ENCODE data around the gene IL1RAP. TPM values are rescaled to one million over a fixed set of nuclear protein-coding genes. Genes with fewer than 3 reads are reported as not detected.
"Not testable (repeated sequence)": the region's sequence is repeated elsewhere in the genome, so short reads cannot be mapped to it uniquely, and the experiment has no call there.

IL1RAP gene
- total RNA-seq, 1 donor from 2014 or later, result 35.4 TPM

DNA sequence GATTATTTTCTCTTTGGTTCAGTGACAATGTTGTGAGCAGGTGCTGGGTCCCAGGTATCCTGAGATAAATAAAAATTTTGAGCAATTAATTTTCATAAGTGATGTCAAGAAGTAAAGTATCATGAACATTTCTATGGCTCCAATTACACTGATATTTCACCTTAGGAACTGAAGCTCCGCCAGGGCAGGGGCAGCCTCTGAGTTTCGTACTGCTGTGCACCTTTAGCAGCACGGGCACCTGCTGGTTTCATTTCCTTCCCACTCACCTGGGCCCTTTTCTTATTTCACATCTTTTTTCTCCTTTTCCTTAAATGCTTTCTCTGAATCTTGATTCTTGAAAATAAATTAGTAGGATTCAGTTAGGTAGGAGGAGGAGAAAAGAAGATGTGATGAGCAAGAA is 1.2 kb upstream of the IL1RAP start:
- no peak for DNase-seq (ENCODE audit: low spot score)

DNA sequence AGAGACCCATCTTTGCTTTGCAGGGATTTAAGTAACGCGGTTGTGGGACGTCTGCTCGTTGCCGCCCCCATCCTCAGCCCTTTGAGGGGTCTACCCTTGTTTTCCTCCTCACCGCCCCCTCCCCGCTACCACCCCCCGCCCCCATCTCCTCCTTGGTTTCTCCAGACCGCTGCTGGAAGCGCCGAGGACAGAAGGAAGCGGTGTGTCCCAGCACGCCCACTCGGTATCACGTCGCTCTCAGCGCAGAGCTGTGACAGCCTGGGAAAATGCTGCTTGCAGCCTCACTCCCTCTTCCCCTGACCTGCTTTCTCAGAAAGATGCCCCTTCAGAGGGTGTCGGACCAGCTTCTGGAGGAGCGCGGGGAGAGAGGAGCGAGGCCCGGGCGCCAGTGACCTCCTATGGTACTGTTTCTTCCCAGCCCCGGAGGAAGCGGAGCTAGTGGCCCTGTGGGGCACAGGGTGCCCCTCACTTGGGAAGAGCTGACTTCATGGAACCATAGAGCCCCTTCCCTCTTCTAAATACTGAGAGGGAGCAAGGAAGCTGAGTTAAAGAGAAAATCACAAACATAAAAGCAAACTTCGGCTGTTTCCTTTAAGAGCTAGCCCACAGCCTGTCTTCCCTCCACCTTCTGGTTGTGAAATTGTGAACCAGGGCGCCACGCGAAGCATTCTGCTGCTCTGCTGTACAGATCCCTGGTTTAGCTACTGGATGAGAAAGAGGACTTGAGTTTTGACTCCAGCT is 698 bp downstream of the IL1RAP start:
- peak; percentile 31 for DNase-seq (ENCODE audit: low spot score)

DNA sequence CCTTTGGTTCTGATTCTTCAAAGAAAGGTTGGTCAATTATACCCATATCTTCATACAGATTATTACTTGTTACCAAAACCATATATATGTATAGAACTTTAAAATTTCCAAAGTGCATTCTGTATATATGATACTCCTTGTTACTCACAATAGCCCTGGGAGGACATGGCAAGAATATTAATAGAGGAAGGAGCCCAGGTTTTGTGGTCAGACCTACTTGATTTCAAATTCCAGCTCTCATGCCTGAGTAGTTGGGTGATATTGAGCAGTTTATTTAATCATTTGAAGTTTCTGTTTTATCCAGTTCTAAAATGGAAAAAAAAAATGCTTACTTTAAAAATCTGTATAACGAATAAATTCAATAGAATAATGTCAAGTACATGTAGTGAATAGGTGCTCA is 2.5 kb downstream of the IL1RAP start:
- no peak for DNase-seq (ENCODE audit: low spot score)

DNA sequence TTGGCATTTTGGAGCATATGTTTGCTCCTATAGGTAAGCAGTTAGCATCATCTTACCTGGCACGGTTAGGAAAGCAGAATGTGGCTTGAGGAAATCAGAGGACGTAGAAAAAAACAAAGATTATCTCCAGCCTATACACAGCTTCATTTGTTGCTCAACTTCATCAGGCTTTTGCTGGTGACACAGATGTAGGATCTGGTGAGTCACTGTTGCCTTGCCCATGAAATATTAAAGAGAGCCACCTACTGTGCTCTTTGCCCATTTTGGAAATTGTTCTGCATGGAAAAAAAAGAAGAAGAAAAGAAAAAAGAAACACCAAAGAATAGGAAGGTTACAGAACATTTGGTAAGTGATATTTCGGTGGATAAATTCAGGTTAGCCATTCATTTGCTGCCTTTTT is 3.8 kb downstream of the IL1RAP start:
- no peak for DNase-seq (ENCODE audit: low spot score)

DNA sequence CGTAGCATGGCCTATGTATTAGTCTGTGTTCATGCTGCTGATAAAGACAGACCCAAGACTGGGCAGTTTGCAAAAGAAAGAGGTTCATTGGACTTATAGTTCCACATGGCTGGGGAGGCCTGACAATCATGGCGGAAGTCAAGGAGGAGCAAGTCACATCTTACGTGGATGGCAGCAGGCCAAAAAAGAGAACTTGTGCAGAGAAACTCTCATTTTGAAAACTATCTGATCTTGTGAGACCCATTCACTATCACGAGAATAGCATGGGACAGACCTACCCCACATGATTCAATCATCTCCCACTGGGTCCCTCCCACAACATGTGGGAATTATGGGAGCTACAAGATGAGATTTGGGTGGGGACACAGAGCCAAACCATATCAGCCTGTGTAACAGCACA is 4.6 kb downstream of the IL1RAP start:
- DNase-seq (ENCODE audit: low spot score), result not testable (repeated sequence)

DNA sequence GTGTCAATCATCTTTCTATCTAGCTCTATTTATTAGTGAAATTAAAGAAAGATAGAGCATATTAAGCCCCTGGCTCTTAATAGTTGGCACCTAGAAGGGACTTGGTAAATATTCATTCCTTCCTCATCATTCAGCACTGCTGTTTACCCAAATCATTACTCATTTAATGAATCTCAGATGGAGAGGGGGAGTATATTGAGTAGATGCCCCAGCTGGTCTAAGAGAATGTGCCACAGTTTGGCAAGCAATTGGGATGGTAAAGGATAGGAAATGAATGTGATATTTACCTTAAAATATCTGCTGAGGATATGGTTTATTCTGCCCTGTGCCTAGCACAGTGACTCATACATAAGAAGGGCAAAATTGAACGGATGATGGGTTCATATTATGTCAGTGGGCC is 6.0 kb downstream of the IL1RAP start:
- no peak for DNase-seq (ENCODE audit: low spot score)

DNA sequence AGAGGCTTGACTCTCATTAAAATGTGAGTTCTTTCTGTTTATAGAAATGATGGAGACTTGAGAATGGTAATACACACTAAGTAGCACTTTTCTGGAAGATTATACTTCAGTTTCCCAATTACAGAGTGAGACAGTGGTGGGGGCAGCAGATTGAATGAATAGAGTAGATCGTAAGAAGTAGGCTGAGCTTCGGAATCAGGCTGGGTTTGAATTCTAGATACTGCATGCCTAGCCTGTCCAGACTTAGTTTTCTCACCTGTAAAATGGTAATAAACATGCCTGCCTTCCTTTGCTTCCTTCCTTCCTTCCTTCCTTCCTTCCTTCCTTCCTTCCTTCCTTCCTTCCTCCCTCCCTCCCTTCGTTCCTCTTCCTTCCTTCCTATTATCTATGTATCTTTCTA is 8.1 kb downstream of the IL1RAP start:
- no peak for DNase-seq (ENCODE audit: low spot score)

DNA sequence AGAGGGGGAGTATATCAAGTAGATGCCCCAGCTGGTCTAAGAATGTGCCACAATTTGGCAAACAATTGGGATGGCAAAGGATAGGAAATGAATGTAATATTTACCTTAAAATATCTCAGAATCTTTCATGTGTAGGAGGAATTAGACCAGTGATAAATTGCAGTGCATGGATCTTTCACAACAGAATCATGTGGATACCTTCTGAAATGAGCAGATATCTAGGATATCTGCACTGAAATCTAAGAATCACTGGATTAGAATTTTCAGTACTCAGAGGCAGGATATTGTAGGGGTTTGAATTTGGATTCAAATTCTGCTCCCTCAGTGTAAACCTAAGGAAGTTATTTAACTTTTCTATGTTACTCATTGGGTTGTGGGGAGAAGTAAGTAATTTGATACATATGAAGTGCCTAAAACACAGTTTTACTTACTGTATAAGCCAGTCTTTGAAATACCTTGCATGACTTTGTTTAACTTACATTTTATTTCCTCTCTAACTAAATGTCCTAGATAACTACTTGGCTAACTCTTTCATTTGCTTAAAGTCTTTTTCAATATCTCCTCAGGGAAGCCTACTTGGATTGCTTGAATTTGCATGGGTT is 8.8 kb downstream of the IL1RAP start:
- DNase-seq (ENCODE audit: low spot score), result no peak

DNA sequence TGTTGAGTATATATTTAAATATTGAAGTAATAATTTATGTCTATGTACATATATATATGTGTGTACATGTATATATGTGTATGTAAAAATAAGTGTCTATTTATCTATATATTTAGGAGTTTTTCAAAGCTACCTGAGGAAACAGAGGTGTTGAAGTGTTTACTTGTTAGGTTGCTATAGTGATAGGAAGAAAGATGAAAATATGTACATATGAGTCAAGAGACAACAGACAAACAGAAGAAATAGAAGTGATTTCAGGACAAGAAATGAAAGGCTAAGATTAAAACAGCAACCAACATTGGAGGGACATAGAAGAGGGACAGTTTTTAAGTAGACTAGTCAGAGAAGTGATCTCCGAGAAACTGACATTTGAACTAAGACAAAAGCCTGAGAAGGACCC is 11.1 kb downstream of the IL1RAP start:
- no peak for DNase-seq (ENCODE audit: low spot score)

DNA sequence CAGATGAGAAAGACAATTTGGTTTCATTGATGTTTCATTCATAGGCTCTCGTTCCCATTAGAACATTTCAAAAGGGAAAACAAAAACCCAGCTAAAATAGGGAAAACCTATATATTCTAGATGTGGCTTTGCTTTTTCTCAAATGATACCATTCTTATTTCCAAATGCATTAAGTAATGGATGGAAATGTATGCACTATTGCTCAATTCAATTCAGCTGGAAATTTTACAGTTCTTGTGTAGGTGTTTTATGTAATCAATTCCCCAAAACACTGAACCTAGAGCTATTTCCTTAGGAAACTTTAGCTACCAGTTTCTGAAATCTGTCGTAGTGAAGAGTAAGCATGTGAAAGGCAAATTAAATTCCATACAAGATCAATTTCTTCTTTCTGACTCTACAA is 11.7 kb downstream of the IL1RAP start:
- no peak for DNase-seq (ENCODE audit: low spot score)

DNA sequence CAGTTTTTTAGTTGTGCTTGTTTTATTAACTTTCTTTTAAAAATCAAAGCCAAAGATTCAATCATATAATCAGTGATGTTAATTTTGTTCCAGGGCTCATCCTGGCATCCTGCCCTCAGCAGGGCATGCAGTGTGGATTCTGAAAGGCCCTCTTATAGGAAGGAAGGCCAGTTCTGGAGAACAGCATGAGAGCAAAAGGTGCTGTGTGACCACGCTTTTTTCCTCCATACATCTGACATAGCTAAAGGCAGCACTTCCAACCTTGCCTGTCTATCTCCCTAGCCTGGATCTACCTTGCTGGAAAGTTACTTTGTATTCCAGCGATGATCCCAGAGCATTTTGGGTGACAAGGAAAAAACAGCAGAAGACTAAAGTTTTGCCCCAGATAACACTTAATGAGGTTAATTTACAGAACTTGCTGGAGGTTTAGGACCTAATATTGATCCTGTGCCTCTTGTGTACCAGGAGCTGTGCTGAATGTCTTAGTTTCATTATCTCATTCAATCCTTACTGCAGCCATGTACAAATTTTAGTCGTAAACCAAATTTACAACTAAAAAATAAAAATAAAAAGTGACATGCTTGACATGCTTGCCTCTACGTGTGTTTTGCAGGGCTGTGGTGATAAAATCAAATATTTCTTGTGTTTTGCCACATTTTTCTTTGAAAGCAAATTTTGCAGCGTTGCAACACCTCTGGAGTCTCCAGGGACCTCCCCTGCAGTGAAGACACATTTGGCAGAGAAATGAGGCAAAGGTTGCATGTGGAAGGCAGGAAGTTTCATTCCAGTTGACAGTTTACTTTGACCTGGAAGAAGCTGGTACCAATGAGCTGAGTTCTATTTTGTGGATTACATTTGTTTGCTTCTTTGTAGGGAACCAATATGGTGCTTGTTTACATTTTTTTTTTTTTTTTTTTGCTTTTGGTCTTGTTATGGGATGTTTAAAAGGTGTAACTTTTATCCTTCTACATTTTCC is 13.2 kb downstream of the IL1RAP start:
- DNase-seq (ENCODE audit: low spot score), result no peak

DNA sequence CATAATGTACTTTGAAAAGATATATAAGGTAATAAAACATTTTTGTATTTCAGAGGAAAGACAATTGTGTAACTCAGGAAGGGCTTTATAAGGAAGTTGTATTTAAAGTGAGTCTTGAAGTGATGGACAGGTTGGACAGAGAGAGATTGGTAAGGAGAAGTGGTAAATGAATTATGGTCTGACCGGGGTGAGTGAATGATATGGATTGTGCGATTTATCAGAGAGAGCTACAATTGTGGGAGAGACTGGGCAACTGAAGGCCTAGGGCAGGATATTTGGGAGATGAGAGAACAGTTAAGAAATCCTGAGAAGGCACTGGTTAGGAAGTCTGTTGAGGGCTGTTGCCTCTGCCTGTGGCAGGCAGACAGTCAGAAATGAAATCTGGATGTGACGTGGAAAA is 14.8 kb downstream of the IL1RAP start:
- no peak for DNase-seq (ENCODE audit: low spot score)

DNA sequence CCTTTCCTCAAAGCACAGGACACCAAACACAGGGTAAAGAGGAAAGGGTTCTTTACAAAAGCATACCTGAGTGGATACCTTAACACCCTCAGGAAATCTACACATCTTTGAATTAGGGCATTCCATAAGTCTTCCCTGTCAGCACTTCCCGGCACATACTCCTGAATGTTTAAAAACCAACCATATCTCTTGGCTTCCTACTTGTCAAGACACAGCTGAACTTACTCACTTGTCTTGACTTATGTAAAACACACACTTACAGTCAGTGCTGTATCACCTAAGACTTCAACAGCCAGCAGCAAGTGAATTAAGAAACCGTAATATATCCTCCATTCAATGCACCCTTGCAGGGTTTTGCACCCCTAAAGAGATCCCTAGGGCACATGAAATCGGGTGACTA is 17.5 kb downstream of the IL1RAP start:
- DNase-seq (ENCODE audit: low spot score), result no peak

DNA sequence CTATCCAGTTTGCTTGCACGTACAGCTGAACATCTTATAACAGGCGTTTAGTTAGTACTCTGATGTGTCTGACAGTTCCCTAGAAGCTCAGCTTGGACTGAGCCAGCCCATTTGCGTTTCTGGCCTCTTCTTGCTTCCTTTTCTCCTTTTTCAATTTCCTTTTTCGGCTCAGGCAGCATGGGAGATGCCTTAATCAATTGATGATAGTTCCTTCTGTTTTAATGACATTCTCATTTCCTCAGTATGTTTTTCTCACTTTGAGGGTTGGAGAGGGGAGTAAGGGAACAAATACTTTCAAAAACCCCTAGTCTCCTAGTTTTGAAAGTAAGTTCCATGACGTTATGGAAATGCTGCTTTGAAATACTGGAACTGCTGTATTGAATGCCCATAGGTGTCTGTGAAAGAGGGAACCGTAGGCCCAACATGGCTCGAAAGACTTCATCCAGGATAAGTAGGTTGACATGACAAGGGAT is 18.9 kb downstream of the IL1RAP start:
- DNase-seq (ENCODE audit: low spot score), result no peak

DNA sequence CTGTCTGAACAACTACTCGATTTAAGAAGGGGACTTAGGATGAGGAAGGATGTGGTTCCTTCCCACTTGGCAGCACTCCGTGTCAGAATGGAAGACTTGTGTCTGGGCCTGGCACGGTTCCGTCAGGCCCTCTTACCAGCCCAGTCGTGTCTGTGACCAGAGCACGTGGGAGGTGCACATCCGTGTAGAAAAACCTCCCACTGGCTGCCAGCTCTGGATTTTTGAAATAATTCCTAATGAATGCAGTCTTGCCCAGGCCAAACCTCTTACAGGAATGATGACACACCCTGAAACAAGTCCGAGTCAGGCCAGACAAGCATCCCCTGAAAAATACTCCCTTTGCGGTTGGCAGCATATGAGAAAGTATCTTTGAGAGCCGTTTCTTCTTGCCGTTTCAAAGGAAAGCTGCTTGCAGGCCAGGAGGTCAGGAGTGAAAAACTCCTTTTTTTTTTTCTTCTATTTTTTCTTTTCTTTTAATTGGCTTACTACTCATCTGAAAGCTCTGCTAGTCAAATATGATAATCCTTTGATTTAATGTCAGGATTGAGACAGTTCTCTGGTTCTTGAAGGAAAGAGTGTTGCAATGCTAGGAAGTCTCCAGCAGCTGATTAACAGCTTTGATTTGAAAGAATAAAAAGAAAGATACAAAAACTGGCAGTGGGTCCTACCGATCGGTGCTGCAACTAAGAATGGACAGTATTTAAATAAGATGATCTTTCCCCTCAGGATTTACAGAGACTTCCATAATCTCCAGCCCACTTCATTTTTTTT is 19.8 kb downstream of the IL1RAP start:
- DNase-seq (ENCODE audit: low spot score), result peak; percentile 50

DNA sequence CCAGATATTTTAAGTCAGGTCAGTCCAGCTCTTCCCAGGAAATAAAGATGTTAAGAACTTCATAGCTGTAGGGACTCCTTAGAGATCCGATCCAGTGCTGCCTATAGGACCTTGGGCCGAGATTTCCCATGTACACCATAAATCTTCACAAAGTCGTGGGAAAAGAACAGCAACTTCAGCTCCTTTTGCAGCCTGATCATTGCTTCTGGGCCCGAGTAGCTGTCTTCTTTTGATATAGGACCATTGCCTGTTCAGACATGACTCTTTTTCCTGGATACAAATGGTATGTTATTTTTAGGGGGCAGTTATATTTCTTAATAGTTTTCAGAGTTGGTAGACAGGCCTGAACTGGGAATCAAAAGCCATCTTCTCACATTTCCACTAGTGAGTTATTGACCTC is 20.5 kb downstream of the IL1RAP start:
- DNase-seq (ENCODE audit: low spot score), result no peak

DNA sequence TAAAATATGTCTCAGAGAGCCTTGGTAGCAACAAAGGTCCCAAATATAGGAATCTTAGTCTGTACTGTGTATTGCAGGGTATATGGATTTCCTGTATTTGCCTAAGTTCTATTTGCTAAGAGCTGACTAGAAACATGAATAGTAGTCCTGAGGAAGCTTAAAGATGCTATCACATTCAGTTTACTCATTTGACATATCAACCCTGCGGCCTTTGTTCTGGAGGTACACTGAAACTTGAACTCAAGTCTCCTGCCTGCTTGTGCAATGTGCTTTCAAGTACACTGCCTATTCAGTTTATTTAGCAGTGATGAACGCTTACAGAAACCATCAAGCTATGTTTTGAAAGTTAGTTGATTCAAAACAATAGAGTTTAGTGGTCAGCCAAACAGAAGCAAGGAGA is 21.1 kb downstream of the IL1RAP start:
- DNase-seq (ENCODE audit: low spot score), result no peak

DNA sequence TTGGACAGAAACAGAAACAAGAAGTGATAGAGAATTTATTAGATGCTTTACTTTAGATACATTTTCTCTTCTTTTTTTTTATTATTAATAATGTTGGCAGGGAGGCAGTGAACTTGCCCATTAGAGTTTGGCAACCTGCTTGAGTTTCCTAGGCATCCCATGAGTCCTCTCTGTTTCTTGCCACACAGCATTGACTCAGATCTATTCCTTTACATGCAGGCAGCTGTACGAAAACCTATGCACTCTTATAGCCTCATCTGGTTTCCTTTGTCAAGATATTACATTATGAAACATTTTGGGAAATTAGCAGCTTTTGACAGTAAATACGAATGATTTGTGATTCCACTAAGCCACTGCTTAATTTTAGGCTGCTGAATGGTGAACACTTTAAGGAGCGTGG is 23.3 kb downstream of the IL1RAP start:
- no peak for DNase-seq (ENCODE audit: low spot score)

DNA sequence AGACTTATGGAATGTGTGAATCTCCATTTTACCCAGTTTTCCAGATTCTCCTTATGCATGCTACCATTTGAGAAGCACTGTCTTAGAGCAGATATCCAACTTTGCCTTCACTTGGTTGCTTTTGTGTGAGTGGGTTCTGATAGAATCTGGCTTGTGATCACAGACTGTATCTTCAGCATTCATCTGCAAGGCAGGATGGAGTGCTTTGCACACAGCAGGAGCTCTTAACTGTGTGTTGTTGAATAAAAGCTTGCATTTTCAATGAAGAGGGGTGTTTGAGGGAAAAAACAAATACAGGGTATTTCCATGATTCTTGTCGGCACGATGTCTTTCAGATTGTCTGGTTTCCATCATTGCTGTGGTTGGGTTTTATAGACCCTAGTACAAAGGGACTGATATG is 24.4 kb downstream of the IL1RAP start:
- DNase-seq (ENCODE audit: low spot score), result no peak

DNA sequence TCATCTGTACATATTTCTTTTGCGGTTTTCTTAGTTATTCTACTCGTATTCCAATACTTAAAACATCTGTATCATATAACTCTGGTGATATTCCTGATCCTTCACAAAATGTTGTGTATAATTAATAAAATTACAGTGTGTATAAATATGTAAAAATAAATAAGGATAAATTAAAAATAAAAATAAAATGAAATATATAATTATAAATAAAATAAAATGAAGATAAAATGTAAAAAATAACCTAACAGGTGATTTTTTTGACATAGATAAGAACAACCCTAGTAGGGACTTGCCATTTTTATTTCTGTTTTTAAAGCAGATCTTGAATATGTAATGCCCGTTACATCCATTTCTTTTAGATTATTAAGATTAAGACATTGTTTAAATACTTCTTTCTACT is 25.6 kb downstream of the IL1RAP start:
- DNase-seq (ENCODE audit: low spot score), result no peak

DNA sequence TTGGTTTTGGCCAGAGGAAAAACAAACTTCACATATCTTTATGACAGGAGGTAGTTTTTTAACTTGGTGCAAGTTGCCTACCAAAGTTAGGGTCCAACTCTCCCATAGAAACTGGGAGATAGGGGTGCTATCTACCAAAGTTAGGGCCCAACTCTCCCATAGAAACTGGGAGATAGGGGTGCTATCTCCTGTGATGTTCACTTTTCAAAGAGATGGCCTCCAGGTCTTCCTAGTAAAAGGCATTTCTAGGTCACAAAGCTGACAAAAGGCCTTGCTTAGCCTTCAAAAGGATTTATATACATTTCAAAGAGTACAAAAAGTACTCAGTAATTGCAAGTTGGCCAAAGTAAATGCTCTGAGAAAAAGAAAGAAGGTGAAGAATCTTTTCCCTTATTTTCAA is 27.1 kb downstream of the IL1RAP start:
- no peak for DNase-seq (ENCODE audit: low spot score)

DNA sequence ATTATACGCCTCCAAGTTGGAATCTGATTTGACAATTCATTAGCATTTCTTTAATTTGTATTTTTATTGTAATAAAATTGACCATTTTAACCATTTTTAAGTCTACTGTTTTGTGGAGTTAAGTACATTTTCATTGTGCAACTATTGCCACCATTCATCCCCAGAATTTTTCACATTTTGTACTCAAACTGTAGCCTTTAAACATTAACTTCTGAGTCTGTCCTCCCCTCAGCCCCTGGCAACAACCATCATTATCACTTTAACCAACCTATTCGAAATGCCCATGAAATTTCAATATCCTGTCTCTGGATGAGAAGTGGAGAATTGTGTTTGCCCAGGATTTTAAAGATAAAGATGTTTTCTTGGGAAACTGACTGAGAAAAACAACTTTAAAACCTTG is 27.7 kb downstream of the IL1RAP start:
- DNase-seq (ENCODE audit: low spot score), result no peak

Data from mucosa of gallbladder (tissue), 1 donor.